Measurements from ENCODE around the gene GMPPA.

- no peak for TF ChIP-seq CTCF (IDR thresholded peaks at IDR 0.05)
- no peak for TF ChIP-seq POLR2A (IDR thresholded peaks at IDR 0.05)
Observed at GRCh38 chr2:219544567-219544966, 45.9 kb downstream of the GMPPA start.

Measured in thyroid gland (tissue), 4 donors.